ENCODE data around the gene ATP2C1.

Gene ATP2C1

GRCh38 chr3:130948001-130948773, 54.3 kb downstream of the ATP2C1 start:
- DNase-seq = no peak
- Histone ChIP-seq H3K27ac (no peak overlapping the region), H3K27me3 (replicated peaks) (no peaks in the 10 kb centered on the region), H3K4me3 (ENCODE audit: low read depth, low read length) (no peak overlapping the region), H3K36me3 (replicated peaks) (peaks cover 14% of the 10 kb centered on the region)
- TF ChIP-seq CTCF (IDR thresholded peaks at IDR 0.05; ENCODE audit: low read depth, low read length, missing control alignments) = no peak
- in situ Hi-C loops (cut with HindIII; ENCODE audit: low pct_ligation_motif_present, low sequenced_read_pairs) = no loop called here

- H3K36me3 ChIP-seq (replicated peaks) = peaks cover 12% of the 10 kb centered on the region
Measured at GRCh38 chr3:130948929-130949328, 55.0 kb downstream of the ATP2C1 start.

GRCh38 chr3:130950124-130950523, 56.2 kb downstream of the ATP2C1 start:
- TF ChIP-seq CTCF (IDR thresholded peaks at IDR 0.05; ENCODE audit: low read depth, low read length, missing control alignments) = no peak
- Histone ChIP-seq H3K27me3 (replicated peaks) (no peaks in the 10 kb centered on the region), H3K27ac (peak overlapping the region; percentile 31), H3K4me3 (ENCODE audit: low read depth, low read length) (no peak overlapping the region), H3K36me3 (replicated peaks) (peaks cover 5% of the 10 kb centered on the region)
- in situ Hi-C loops (cut with HindIII; ENCODE audit: low pct_ligation_motif_present, low sequenced_read_pairs) = no loop called here
- DNase-seq = no peak

More at GRCh38 chr3:130948929-130949328, 55.0 kb downstream of the ATP2C1 start:
- no peak for TF ChIP-seq CTCF (IDR thresholded peaks at IDR 0.05; ENCODE audit: low read depth, low read length, missing control alignments)
- Histone ChIP-seq H3K27me3 (replicated peaks) (no peaks in the 10 kb centered on the region), H3K27ac (no peak overlapping the region), H3K4me3 (ENCODE audit: low read depth, low read length) (no peak overlapping the region)
- DNase-seq = no peak
- in situ Hi-C loops (cut with HindIII; ENCODE audit: low pct_ligation_motif_present, low sequenced_read_pairs) = no loop called here

- DNase-seq = peak; percentile 46
- TF ChIP-seq CTCF (IDR thresholded peaks at IDR 0.05; ENCODE audit: low read depth, low read length, missing control alignments) = no peak
- no peak overlapping the region for H3K4me3 ChIP-seq (ENCODE audit: low read depth, low read length)
- in situ Hi-C loops (cut with HindIII; ENCODE audit: low pct_ligation_motif_present, low sequenced_read_pairs) = no loop called here
- H3K36me3 ChIP-seq (replicated peaks) = peaks cover 5% of the 10 kb centered on the region
- no peaks in the 10 kb centered on the region for H3K27me3 ChIP-seq (replicated peaks)
- H3K27ac ChIP-seq = peak overlapping the region; percentile 31
Measured at GRCh38 chr3:130950641-130951040, 56.8 kb downstream of the ATP2C1 start.

- Histone ChIP-seq H3K36me3 (replicated peaks) (no peaks in the 10 kb centered on the region), H3K27ac (no peak overlapping the region), H3K27me3 (replicated peaks) (no peaks in the 10 kb centered on the region), H3K4me3 (ENCODE audit: low read depth, low read length) (no peak overlapping the region)
- no peak for TF ChIP-seq CTCF (IDR thresholded peaks at IDR 0.05; ENCODE audit: low read depth, low read length, missing control alignments)
- DNase-seq = no peak
- in situ Hi-C loops (cut with HindIII; ENCODE audit: low pct_ligation_motif_present, low sequenced_read_pairs) = no loop called here
Measured at GRCh38 chr3:130955481-130955880, 61.6 kb downstream of the ATP2C1 start.

GRCh38 chr3:130956281-130956680, 62.4 kb downstream of the ATP2C1 start:
- DNase-seq = no peak
- TF ChIP-seq CTCF (IDR thresholded peaks at IDR 0.05; ENCODE audit: low read depth, low read length, missing control alignments) = no peak
- Histone ChIP-seq H3K27me3 (replicated peaks) (no peaks in the 10 kb centered on the region), H3K27ac (no peak overlapping the region), H3K4me3 (ENCODE audit: low read depth, low read length) (no peak overlapping the region), H3K36me3 (replicated peaks) (no peaks in the 10 kb centered on the region)
- in situ Hi-C loops (cut with HindIII; ENCODE audit: low pct_ligation_motif_present, low sequenced_read_pairs) = no loop called here
